ENCODE data around the gene MKRN2.

- TF ChIP-seq CTCF (IDR thresholded peaks at IDR 0.05) = no peak
- no peak for TF ChIP-seq POLR2A (IDR thresholded peaks at IDR 0.05)
Measured at GRCh38 chr3:12557473-12558100, 700 bp downstream of the MKRN2 start.
